AG04450 (cell line): ENCODE results near the gene NKAIN2. TPM values are rescaled to one million over a fixed set of nuclear protein-coding genes. Genes with fewer than 3 reads are reported as not detected.

Experiments
- CTCF ChIA-PET: fragments of 300-600, 350-600 bp; formaldehyde crosslinking; extraction: SDS; loops from one replicate; lab custom pipeline; 2022; ENCODE audit warnings: antibody characterized with exemption, inconsistent platforms; lab: Charles Lee
- POLR2A ChIA-PET: fragments of 350-600 bp; formaldehyde crosslinking; extraction: SDS; loops from one replicate; lab custom pipeline; 2021; ENCODE audit warnings: antibody characterized with exemption, inconsistent platforms; lab: Yijun Ruan, JAX
- DNase-seq: peaks from one replicate; pipeline ENCODE4 v3.0.0-alpha.2; 2011; ENCODE audit warnings: low read depth, low spot score
- H3K27ac ChIP-seq: one replicate; pipeline ENCODE4 v1.5.1; 2012; ENCODE audit warnings: low read depth, low read length, control low read depth
- H3K27me3 ChIP-seq: one replicate; pipeline ENCODE4 v1.6.0; 2012; ENCODE audit warnings: low read length; ENCODE audit not compliant: control insufficient read depth, insufficient read depth
- H3K4me3 ChIP-seq: 2 replicates; pipeline ENCODE4 v1.5.1; 2011; ENCODE audit warnings: mild to moderate bottlenecking, low read depth, low read length, control low read depth
- H3K9me3 ChIP-seq: 2 replicates; pipeline ENCODE4 v1.5.1; 2012; ENCODE audit warnings: low read length; ENCODE audit not compliant: control insufficient read depth, insufficient read depth
- CTCF ChIP-seq: IDR thresholded peaks from 2 replicates; pipeline ENCODE4 v1.5.1; 2011; ENCODE audit warnings: low read depth, low read length, control low read depth, inconsistent platforms
- polyA plus RNA-seq: library from polyadenylated mRNA; depleted of rRNA; stranded (reverse); fragments of >200 nt; gene quantifications from 2 replicates; pipeline ENCODE4 v1.2.3, GENCODE V29; 2011

Gene NKAIN2
- polyA plus RNA-seq, 1 experiment = not detected

DNA sequence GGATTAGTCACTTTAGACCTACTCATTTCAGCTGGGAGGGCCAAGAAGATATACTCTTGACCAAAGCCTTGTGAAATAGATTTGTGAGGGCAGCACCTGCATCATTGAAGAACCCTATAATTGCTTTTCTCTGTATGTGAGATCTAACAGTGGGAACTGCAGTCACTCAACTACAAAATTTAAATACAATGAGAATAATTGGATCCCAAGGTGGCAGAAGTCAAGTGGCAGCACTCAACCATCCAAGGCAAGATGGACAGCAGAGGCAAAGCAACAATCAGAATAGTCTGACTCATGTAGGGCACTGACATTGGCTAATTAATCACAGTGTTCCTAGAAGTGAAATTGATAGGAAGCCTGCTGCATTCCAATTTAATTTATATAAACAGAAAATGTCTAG lies 8.9 kb upstream of the NKAIN2 start:
- Histone ChIP-seq H3K9me3 (no peaks in the 10 kb centered on the region), H3K27me3 (no peaks in the 10 kb centered on the region), H3K27ac (no peak overlapping the region), H3K4me3 (no peak overlapping the region)
- POLR2A ChIA-PET = no interaction called here
- TF ChIP-seq CTCF = no peak
- no peak for DNase-seq
- CTCF ChIA-PET = interaction anchor here (0.6 kb wide), 1 partner anchor 1372 kb away, joined by 3 read pairs; no protein-coding TSS in a partner anchor

GRCh38 chr6:123801067-123801466 lies 2.6 kb upstream of the NKAIN2 start:
- H3K9me3 ChIP-seq = no peaks in the 10 kb centered on the region; the same call in 1 of the 2 replicates
- POLR2A ChIA-PET = no interaction called here
- H3K4me3 ChIP-seq = no peak overlapping the region
- CTCF ChIA-PET = interaction anchor here (0.6 to 2.7 kb wide), 5 partner anchors 11 to 1054 kb away, joined by 3 to 80 read pairs (median 4); no protein-coding TSS in a partner anchor
- H3K27ac ChIP-seq = no peak overlapping the region
- H3K27me3 ChIP-seq = peaks cover 11% of the 10 kb centered on the region
- TF ChIP-seq CTCF = no peak
- DNase-seq = no peak

GRCh38 chr6:123802351-123802696 lies 1.3 kb upstream of the NKAIN2 start:
- H3K4me3 ChIP-seq = no peak overlapping the region; the same call in 1 of the 2 replicates
- ChIA-PET CTCF (interaction anchor here (0.7 to 2.7 kb wide), 29 partner anchors 9 to 1052 kb away, joined by 3 to 80 read pairs (median 4); no protein-coding TSS in a partner anchor), POLR2A (no interaction called here)
- DNase-seq = no peak
- TF ChIP-seq CTCF = no peak
- H3K27me3 ChIP-seq = peaks cover 11% of the 10 kb centered on the region
- no peaks in the 10 kb centered on the region; the same call in 1 of the 2 replicates for H3K9me3 ChIP-seq
- no peak overlapping the region for H3K27ac ChIP-seq

- Histone ChIP-seq H3K9me3 (no peaks in the 10 kb centered on the region; the same call in 1 of the 2 replicates), H3K27me3 (peaks cover 11% of the 10 kb centered on the region), H3K27ac (no peak overlapping the region), H3K4me3 (peak overlapping the region; percentile 40)
- CTCF ChIA-PET = interaction anchor here (0.5 to 2.7 kb wide), 32 partner anchors 9 to 1055 kb away, joined by 3 to 80 read pairs (median 4); no protein-coding TSS in a partner anchor
- TF ChIP-seq CTCF = peak; percentile 97
- POLR2A ChIA-PET = no interaction called here
- DNase-seq = peak; percentile 34
Observed at GRCh38 chr6:123802697-123803503, 765 bp upstream of the NKAIN2 start.
